AML-193 (cell line): ENCODE measurements around the gene INO80C.
"Not testable (repeated sequence)": the region's sequence is repeated elsewhere in the genome, so short reads cannot be mapped to it uniquely, and the experiment has no call there.

Source experiments
- DNase-seq, 2 experiments: peaks; one replicate each; lab custom pipeline; 2025; lab: John Stamatoyannopoulos, UW

INO80C gene

GRCh38 chr18:35460736-35461161, 37.0 kb downstream of the INO80C start:
- DNase-seq, result no peak

- DNase-seq, result no peak
Observed at GRCh38 chr18:35459997-35460396, 37.8 kb downstream of the INO80C start.

- DNase-seq, result no peak
Observed at GRCh38 chr18:35458677-35459441, 38.9 kb downstream of the INO80C start.

GRCh38 chr18:35458271-35458670, 39.5 kb downstream of the INO80C start:
- no peak for DNase-seq

GRCh38 chr18:35457140-35457704, 40.5 kb downstream of the INO80C start:
- no peak for DNase-seq

- DNase-seq, result no peak
Observed at GRCh38 chr18:35455926-35456763, 41.6 kb downstream of the INO80C start.

GRCh38 chr18:35454803-35455202, 43.0 kb downstream of the INO80C start:
- no peak for DNase-seq

- DNase-seq, result not testable (repeated sequence)
Observed at GRCh38 chr18:35453065-35453464, 44.7 kb downstream of the INO80C start.

- no peak for DNase-seq
Observed at GRCh38 chr18:35451916-35452315, 45.8 kb downstream of the INO80C start.

GRCh38 chr18:35451032-35451431, 46.7 kb downstream of the INO80C start:
- no peak for DNase-seq

GRCh38 chr18:35444636-35445035, 53.1 kb downstream of the INO80C start:
- DNase-seq, result no peak

- DNase-seq, result no peak
Observed at GRCh38 chr18:35443847-35444246, 53.9 kb downstream of the INO80C start.

- peak in 1 of 2 experiments; percentile 1 for DNase-seq
Observed at GRCh38 chr18:35443434-35443833, 54.3 kb downstream of the INO80C start.

- DNase-seq, result no peak
Observed at GRCh38 chr18:35442701-35443100, 55.1 kb downstream of the INO80C start.

- DNase-seq, result no peak
Observed at GRCh38 chr18:35441857-35442595, 55.7 kb downstream of the INO80C start.

GRCh38 chr18:35438480-35439234, 59.1 kb downstream of the INO80C start:
- no peak for DNase-seq

- DNase-seq, result no peak
Observed at GRCh38 chr18:35437836-35438235, 59.9 kb downstream of the INO80C start.

GRCh38 chr18:35436076-35436649, 61.6 kb downstream of the INO80C start:
- no peak for DNase-seq

- no peak for DNase-seq
Observed at GRCh38 chr18:35435401-35435800, 62.4 kb downstream of the INO80C start.

- no peak for DNase-seq
Observed at GRCh38 chr18:35432565-35433001, 65.2 kb downstream of the INO80C start.

- no peak for DNase-seq
Observed at GRCh38 chr18:35431374-35431741, 66.4 kb downstream of the INO80C start.
